ENCODE measurements around the gene CDHR3.

GRCh38 chr7:106070567-106071254, 107.6 kb downstream of the CDHR3 start:
- TF ChIP-seq CTCF (IDR thresholded peaks at IDR 0.05; ENCODE audit: insufficient read depth, low read depth, low read length) (no peak), EZH2 (IDR thresholded peaks at IDR 0.05; ENCODE audit: insufficient read depth, low read length) (no peak)
